OCI-LY1 (cell line): ENCODE data around the gene CLDN22.

Experiments
- H2AFZ ChIP-seq: fragments of 200-600 bp; sonication (generic), shearing (Covaris generic); 2 replicates; pipeline ENCODE4 v1.6.0; 2014; ENCODE audit warnings: antibody characterized with exemption, mild to moderate bottlenecking, low read length
- H3F3A ChIP-seq: fragments of 200-600 bp; sonication (generic), shearing (Covaris generic); 2 replicates; pipeline ENCODE4 v1.6.0; 2014; ENCODE audit warnings: mild to moderate bottlenecking, antibody characterized with exemption, low read length, moderate library complexity; ENCODE audit not compliant: insufficient read depth
- H3K27ac ChIP-seq: fragments of 200-600 bp; sonication (generic); 2 replicates; pipeline ENCODE4 v1.5.1; 2014; ENCODE audit warnings: low read length, mixed run types, mild to moderate bottlenecking, low read depth; ENCODE audit not compliant: poor library complexity, severe bottlenecking
- H3K27me3 ChIP-seq: fragments of 200-600 bp; sonication (generic); 2 replicates; pipeline ENCODE4 v1.6.0; 2014; ENCODE audit warnings: antibody characterized with exemption, mild to moderate bottlenecking, low read length, moderate library complexity; ENCODE audit not compliant: insufficient read depth
- H3K36me3 ChIP-seq: fragments of 200-600 bp; sonication (generic); 2 replicates; pipeline ENCODE4 v1.6.1; 2014; ENCODE audit warnings: mild to moderate bottlenecking, antibody characterized with exemption, low read length, moderate library complexity, mixed read lengths; ENCODE audit not compliant: insufficient read depth
- H3K4me1 ChIP-seq: fragments of 200-600 bp; sonication (generic); 2 replicates; pipeline ENCODE4 v1.5.1; 2014; ENCODE audit warnings: mild to moderate bottlenecking, low read length, moderate library complexity; ENCODE audit not compliant: insufficient read depth, severe bottlenecking
- H3K4me2 ChIP-seq: fragments of 200-600 bp; sonication (generic), shearing (Covaris generic); 2 replicates; pipeline ENCODE4 v1.6.1; 2014; ENCODE audit warnings: low read length
- H3K4me3 ChIP-seq: fragments of 200-600 bp; sonication (generic); 2 replicates; pipeline ENCODE4 v1.5.1; 2014; ENCODE audit warnings: low read length, low read depth, mild to moderate bottlenecking, mixed read lengths; ENCODE audit not compliant: poor library complexity, severe bottlenecking
- H3K79me2 ChIP-seq: fragments of 200-600 bp; shearing (Covaris generic); 2 replicates; pipeline ENCODE4 v1.6.1; 2016; ENCODE audit warnings: mixed run types, low read length, mixed read lengths; ENCODE audit not compliant: insufficient read depth
- H3K9ac ChIP-seq: fragments of 200-600 bp; sonication (generic), shearing (Covaris generic); 2 replicates; pipeline ENCODE4 v1.6.1; 2014; ENCODE audit warnings: mild to moderate bottlenecking, low read length, mixed read lengths
- H3K9me2 ChIP-seq: fragments of 200-600 bp; sonication (generic), shearing (Covaris generic); 2 replicates; pipeline ENCODE4 v1.6.1; 2014; ENCODE audit warnings: low read depth, mild to moderate bottlenecking, low read length, mixed read lengths
- H3K9me3 ChIP-seq: fragments of 200-600 bp; shearing (Covaris generic); 2 replicates; pipeline ENCODE4 v1.6.1; 2014; ENCODE audit warnings: low read length, mixed read lengths
- H4K20me1 ChIP-seq: fragments of 200-600 bp; sonication (generic), shearing (Covaris generic); 2 replicates; pipeline ENCODE4 v1.6.0; 2016; ENCODE audit warnings: mild to moderate bottlenecking, low read length; ENCODE audit not compliant: insufficient read depth
- EZH2 ChIP-seq: fragments of 200-600 bp; sonication (generic), shearing (Covaris generic); IDR thresholded peaks from 2 replicates; pipeline ENCODE4 v1.8.0; 2017; ENCODE audit warnings: borderline replicate concordance, mixed run types, mild to moderate bottlenecking, antibody characterized with exemption, low read length, moderate library complexity, mixed read lengths
- TF ChIP-seq, protein P1 (sequence below): fragments of 200-600 bp; sonication (generic), shearing (Covaris generic); IDR thresholded peaks from 2 replicates; pipeline ENCODE4 v1.5.1; 2017; ENCODE audit warnings: mild to moderate bottlenecking, antibody characterized with exemption, low read length, moderate library complexity, mixed read lengths

Gene CLDN22

DNA sequence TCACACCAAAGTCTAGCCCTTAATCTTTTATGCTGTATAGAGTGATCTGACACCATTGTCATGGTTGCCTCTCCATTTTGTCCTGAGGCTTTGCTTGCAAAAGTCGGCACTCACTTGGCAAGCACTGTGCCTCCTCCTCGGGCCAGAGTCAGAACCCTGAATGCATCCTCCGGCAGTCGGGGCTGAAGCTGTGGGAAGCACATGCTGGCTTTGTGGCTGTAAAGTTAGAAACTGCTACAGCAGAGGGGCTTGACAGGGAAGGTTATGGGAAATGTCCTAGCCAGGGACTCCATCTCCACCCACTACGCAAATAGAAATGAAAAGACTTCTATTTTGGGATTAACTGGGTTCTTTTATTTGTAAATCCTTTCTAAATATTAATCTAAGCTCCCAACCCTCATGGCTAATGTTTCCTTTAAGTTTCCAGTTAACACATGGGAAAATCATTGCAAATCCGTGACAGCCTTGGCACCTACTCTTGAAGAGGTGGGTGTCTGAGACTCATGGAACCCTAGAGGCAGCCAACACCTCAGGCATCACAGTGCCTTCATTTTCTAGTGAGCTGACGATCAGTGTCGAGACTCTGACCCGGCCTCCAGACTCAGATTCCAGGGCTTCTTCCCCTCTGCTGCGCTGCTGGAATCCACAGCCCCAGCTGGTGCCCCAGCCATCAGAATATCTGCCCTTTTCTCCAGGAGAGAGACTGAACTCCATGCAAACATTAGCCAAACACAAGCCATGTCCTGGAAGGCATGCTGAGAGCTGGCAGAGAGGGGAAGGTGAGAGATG is 10.1 kb upstream of the CLDN22 start:
- Histone ChIP-seq H3K4me3 (no peak overlapping the region), H2AFZ (no peak overlapping the region), H3K9me3 (no peaks in the 10 kb centered on the region), H3K27me3 (peaks cover 13% of the 10 kb centered on the region; the same call in 1 of the 2 replicates), H3K4me1 (no peaks in the 10 kb centered on the region), H3K9me2 (no peaks in the 10 kb centered on the region), H3K4me2 (no peak overlapping the region), H3K9ac (no peak overlapping the region), H3K79me2 (no peaks in the 10 kb centered on the region), H3K27ac (no peak overlapping the region), H3F3A (no peaks in the 10 kb centered on the region), H3K36me3 (no peaks in the 10 kb centered on the region), H4K20me1 (no peaks in the 10 kb centered on the region)
- TF ChIP-seq EZH2 = no peak
- TF ChIP-seq, protein P1, sequence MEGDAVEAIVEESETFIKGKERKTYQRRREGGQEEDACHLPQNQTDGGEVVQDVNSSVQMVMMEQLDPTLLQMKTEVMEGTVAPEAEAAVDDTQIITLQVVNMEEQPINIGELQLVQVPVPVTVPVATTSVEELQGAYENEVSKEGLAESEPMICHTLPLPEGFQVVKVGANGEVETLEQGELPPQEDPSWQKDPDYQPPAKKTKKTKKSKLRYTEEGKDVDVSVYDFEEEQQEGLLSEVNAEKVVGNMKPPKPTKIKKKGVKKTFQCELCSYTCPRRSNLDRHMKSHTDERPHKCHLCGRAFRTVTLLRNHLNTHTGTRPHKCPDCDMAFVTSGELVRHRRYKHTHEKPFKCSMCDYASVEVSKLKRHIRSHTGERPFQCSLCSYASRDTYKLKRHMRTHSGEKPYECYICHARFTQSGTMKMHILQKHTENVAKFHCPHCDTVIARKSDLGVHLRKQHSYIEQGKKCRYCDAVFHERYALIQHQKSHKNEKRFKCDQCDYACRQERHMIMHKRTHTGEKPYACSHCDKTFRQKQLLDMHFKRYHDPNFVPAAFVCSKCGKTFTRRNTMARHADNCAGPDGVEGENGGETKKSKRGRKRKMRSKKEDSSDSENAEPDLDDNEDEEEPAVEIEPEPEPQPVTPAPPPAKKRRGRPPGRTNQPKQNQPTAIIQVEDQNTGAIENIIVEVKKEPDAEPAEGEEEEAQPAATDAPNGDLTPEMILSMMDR = no peak

DNA sequence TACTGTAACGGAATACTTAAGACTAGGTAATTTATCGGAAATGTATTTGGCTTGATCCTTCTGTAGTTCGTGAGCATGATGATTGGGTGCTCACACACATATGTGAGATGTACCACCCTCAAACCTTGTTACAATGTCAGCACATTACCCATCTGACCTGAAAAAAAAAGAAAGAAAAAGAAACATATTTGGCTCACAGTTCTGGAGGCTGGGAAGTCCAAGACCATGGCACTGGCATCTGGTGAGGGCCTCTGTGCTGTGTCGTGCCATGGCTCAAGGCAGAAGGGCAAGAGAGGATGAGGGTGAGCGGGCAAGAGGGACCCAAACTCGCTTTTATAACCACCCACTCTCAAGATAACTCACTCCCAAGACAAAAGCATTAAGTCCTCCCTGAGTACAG is 9.2 kb upstream of the CLDN22 start:
- Histone ChIP-seq H3K27ac (no peak overlapping the region), H3K4me3 (no peak overlapping the region), H3K4me1 (no peaks in the 10 kb centered on the region)

DNA sequence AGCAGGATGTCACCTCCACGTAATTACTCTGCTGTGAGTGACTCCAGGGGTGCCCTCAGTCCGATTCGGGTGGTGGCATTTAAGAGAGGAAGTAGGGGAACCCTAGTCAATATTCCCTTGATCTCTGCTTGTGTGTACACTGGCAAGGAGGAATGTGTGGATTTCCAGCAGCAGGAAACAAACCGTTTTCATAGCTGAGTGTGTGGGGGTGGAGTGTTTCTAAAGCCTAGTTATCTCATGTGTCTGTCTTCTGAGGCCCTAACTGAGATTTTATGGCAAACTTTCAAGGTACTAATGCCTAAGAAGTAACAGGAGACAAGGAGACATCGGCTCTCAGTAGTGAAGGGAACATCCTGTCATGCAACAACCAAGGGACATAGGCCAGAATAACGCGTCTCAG is 8.8 kb upstream of the CLDN22 start:
- Histone ChIP-seq H3K9ac (no peak overlapping the region), H3K36me3 (no peaks in the 10 kb centered on the region), H3K4me1 (no peaks in the 10 kb centered on the region), H4K20me1 (no peaks in the 10 kb centered on the region), H3K9me3 (no peaks in the 10 kb centered on the region), H3K27me3 (peaks cover 11% of the 10 kb centered on the region; the same call in 1 of the 2 replicates), H3K4me3 (no peak overlapping the region), H3K9me2 (no peaks in the 10 kb centered on the region), H3K27ac (no peak overlapping the region), H3K4me2 (no peak overlapping the region), H3F3A (no peaks in the 10 kb centered on the region), H2AFZ (no peak overlapping the region), H3K79me2 (no peaks in the 10 kb centered on the region)
- TF ChIP-seq, protein P1 = no peak
- no peak for TF ChIP-seq EZH2

More for the DNA sequence above, 9.2 kb upstream of the CLDN22 start:
- Histone ChIP-seq H3K9ac (no peak overlapping the region), H3K36me3 (no peaks in the 10 kb centered on the region), H2AFZ (no peak overlapping the region), H3F3A (no peaks in the 10 kb centered on the region), H3K27me3 (peaks cover 13% of the 10 kb centered on the region; the same call in 1 of the 2 replicates), H4K20me1 (no peaks in the 10 kb centered on the region), H3K79me2 (no peaks in the 10 kb centered on the region), H3K4me2 (no peak overlapping the region), H3K9me2 (no peaks in the 10 kb centered on the region), H3K9me3 (no peaks in the 10 kb centered on the region)
- TF ChIP-seq EZH2 = no peak
- TF ChIP-seq, protein P1 = no peak
